VCaP (cell line): ENCODE data around the gene ADGRV1.

Experiments used
- H3K27ac ChIP-seq: fragments of 450-650 bp; 2 replicates; pipeline ENCODE4 v1.5.1; 2017
- CTCF ChIP-seq: fragments of 450-650 bp; conservative IDR thresholded peaks from 2 replicates; pipeline ENCODE4 v1.5.1; 2017; ENCODE audit warnings: mild to moderate bottlenecking, moderate library complexity

The ADGRV1 gene

GRCh38 chr5:90861843-90862586 lies 303.4 kb downstream of the ADGRV1 start:
- no peak overlapping the region for H3K27ac ChIP-seq
- peak; percentile 57 for TF ChIP-seq CTCF

- H3K27ac ChIP-seq: no peak overlapping the region
- no peak for TF ChIP-seq CTCF
Observed at GRCh38 chr5:90865180-90865579, 306.6 kb downstream of the ADGRV1 start.

- peak; percentile 55 for TF ChIP-seq CTCF
- peak overlapping the region; percentile 66 for H3K27ac ChIP-seq
Observed at GRCh38 chr5:90866333-90866732, 307.7 kb downstream of the ADGRV1 start.

GRCh38 chr5:90866915-90867731 lies 308.5 kb downstream of the ADGRV1 start:
- no peak for TF ChIP-seq CTCF

GRCh38 chr5:90868799-90869198 lies 310.2 kb downstream of the ADGRV1 start:
- no peak for TF ChIP-seq CTCF
- H3K27ac ChIP-seq: no peak overlapping the region

More at GRCh38 chr5:90866915-90867731, 308.5 kb downstream of the ADGRV1 start:
- peak overlapping the region; percentile 66 for H3K27ac ChIP-seq

- TF ChIP-seq CTCF: no peak
Observed at GRCh38 chr5:90871391-90871991, 312.9 kb downstream of the ADGRV1 start.

GRCh38 chr5:90873033-90873517 lies 314.5 kb downstream of the ADGRV1 start:
- TF ChIP-seq CTCF: no peak
- H3K27ac ChIP-seq: no peak overlapping the region

More at GRCh38 chr5:90871391-90871991, 312.9 kb downstream of the ADGRV1 start:
- H3K27ac ChIP-seq: no peak overlapping the region
